Karpas-422 (cell line): ENCODE data around the gene KCNIP1. TPM values are rescaled to one million over a fixed set of nuclear protein-coding genes. Genes with fewer than 3 reads are reported as not detected.

ENCODE experiments used
- DNase-seq: peaks from one replicate; pipeline ENCODE4 v3.0.0-alpha.2; 2015
- H2AFZ ChIP-seq: fragments of 200-600 bp; sonication (generic); 2 replicates; pipeline ENCODE4 v1.6.1; 2014; ENCODE audit warnings: antibody characterized with exemption, low read length, mixed read lengths
- H3K27ac ChIP-seq: fragments of 200-600 bp; sonication (generic); 2 replicates; pipeline ENCODE4 v1.5.1; 2014; ENCODE audit warnings: mild to moderate bottlenecking, low read length, moderate library complexity
- H3K27me3 ChIP-seq: fragments of 200-600 bp; sonication (generic); 2 replicates; pipeline ENCODE4 v1.6.1; 2014; ENCODE audit warnings: low read length, mixed read lengths
- H3K36me3 ChIP-seq: fragments of 200-600 bp; sonication (generic); 2 replicates; pipeline ENCODE4 v1.6.1; 2014; ENCODE audit warnings: low read length, mixed read lengths; ENCODE audit not compliant: insufficient read depth
- H3K4me1 ChIP-seq: fragments of 200-600 bp; sonication (generic); 2 replicates; pipeline ENCODE4 v1.6.1; 2014; ENCODE audit warnings: mild to moderate bottlenecking, low read length, mixed read lengths
- H3K4me2 ChIP-seq: fragments of 200-600 bp; sonication (generic); 2 replicates; pipeline ENCODE4 v1.6.1; 2014; ENCODE audit warnings: low read length, low read depth, mild to moderate bottlenecking; ENCODE audit not compliant: poor library complexity, severe bottlenecking
- H3K4me3 ChIP-seq: fragments of 200-600 bp; sonication (generic); 2 replicates; pipeline ENCODE4 v1.5.1; 2014; ENCODE audit warnings: mild to moderate bottlenecking, antibody characterized with exemption, low read length, mixed read lengths
- H3K79me2 ChIP-seq: fragments of 200-600 bp; sonication (generic); 2 replicates; pipeline ENCODE4 v1.6.1; 2014; ENCODE audit warnings: mild to moderate bottlenecking, low read length, mixed read lengths
- H3K9ac ChIP-seq: fragments of 200-600 bp; sonication (generic); 2 replicates; pipeline ENCODE4 v1.6.0; 2014; ENCODE audit warnings: low read length
- H3K9me2 ChIP-seq: fragments of 200-600 bp; sonication (generic), shearing (Covaris generic); replicated peaks from 2 replicates; pipeline ENCODE4 v1.6.0; 2014; ENCODE audit warnings: mild to moderate bottlenecking, low read length, moderate library complexity; ENCODE audit not compliant: insufficient read depth
- H3K9me3 ChIP-seq: fragments of 300-700, 200-600 bp; sonication (generic); 2 replicates; pipeline ENCODE4 v1.6.1; 2014; ENCODE audit warnings: low read length, mixed read lengths
- H4K20me1 ChIP-seq: fragments of 200-600 bp; sonication (generic); 2 replicates; pipeline ENCODE4 v1.6.1; 2014; ENCODE audit warnings: mild to moderate bottlenecking, antibody characterized with exemption, low read length, low read depth; ENCODE audit not compliant: insufficient read depth
- total RNA-seq: library from RNA; depleted of rRNA; stranded (reverse); fragments of >200 nt; shearing (Covaris generic); gene quantifications from 2 replicates; pipeline ENCODE4 v1.2.3, GENCODE V29; 2014; ENCODE audit warnings: low replicate concordance

Gene KCNIP1
- total RNA-seq, 1 experiment from 2014 or later, result not detected

GRCh38 chr5:170525470-170526211 is 21.8 kb downstream of the KCNIP1 start:
- Histone ChIP-seq H3K9me3 (no peaks in the 10 kb centered on the region), H3K9me2 (no peaks in the 10 kb centered on the region), H3K27me3 (no peaks in the 10 kb centered on the region), H3K9ac (no peak overlapping the region), H3K27ac (no peak overlapping the region), H3K79me2 (no peaks in the 10 kb centered on the region), H2AFZ (no peak overlapping the region), H4K20me1 (no peaks in the 10 kb centered on the region), H3K4me2 (no peak overlapping the region), H3K4me1 (peaks cover 13% of the 10 kb centered on the region), H3K36me3 (no peaks in the 10 kb centered on the region), H3K4me3 (no peak overlapping the region)
- DNase-seq, result no peak

- Histone ChIP-seq H3K27me3 (no peaks in the 10 kb centered on the region), H3K27ac (no peak overlapping the region), H3K79me2 (no peaks in the 10 kb centered on the region), H3K9ac (no peak overlapping the region), H3K4me3 (no peak overlapping the region), H3K9me2 (no peaks in the 10 kb centered on the region), H3K36me3 (no peaks in the 10 kb centered on the region), H3K4me1 (no peaks in the 10 kb centered on the region), H3K4me2 (no peak overlapping the region), H2AFZ (no peak overlapping the region), H3K9me3 (no peaks in the 10 kb centered on the region), H4K20me1 (no peaks in the 10 kb centered on the region)
- DNase-seq, result no peak
These were observed 24.2 kb downstream of the KCNIP1 start for GRCh38 chr5:170527991-170528390.

GRCh38 chr5:170528976-170529375 is 25.2 kb downstream of the KCNIP1 start:
- no peaks in the 10 kb centered on the region for H4K20me1 ChIP-seq
- no peaks in the 10 kb centered on the region for H3K9me2 ChIP-seq
- H3K27ac ChIP-seq, result no peak overlapping the region
- no peak overlapping the region for H3K9ac ChIP-seq
- no peaks in the 10 kb centered on the region for H3K27me3 ChIP-seq
- no peak overlapping the region for H2AFZ ChIP-seq
- no peaks in the 10 kb centered on the region for H3K9me3 ChIP-seq
- H3K4me3 ChIP-seq, result no peak overlapping the region
- H3K36me3 ChIP-seq, result no peaks in the 10 kb centered on the region
- DNase-seq, result no peak
- no peaks in the 10 kb centered on the region for H3K79me2 ChIP-seq
- no peak overlapping the region for H3K4me2 ChIP-seq
- H3K4me1 ChIP-seq, result peaks cover 4% of the 10 kb centered on the region

DNA sequence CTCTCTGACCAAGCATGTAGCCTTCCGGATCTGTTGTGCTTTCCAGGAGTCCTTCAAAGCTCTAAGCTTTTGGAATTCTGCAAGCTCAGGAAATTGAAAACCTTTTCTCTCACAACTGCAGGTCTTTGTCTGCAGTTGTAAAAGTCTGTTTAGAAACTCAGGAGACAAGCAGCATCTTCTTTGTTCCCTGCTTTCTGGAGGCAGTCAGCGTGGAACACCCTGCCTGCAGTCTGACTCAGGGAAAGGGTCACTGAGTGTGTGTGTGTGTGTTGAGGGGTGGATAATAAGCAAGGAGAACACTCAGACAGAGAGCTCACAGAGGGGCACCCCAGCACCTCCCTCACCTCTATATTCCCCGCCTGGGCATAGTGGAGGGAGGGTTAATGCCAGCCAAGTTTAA is 29.1 kb downstream of the KCNIP1 start:
- H3K36me3 ChIP-seq, result no peaks in the 10 kb centered on the region
- no peaks in the 10 kb centered on the region for H4K20me1 ChIP-seq
- no peaks in the 10 kb centered on the region for H3K27me3 ChIP-seq
- peaks cover 17% of the 10 kb centered on the region for H3K4me1 ChIP-seq
- no peak overlapping the region for H3K27ac ChIP-seq
- H2AFZ ChIP-seq, result no peak overlapping the region
- H3K9ac ChIP-seq, result no peak overlapping the region
- no peaks in the 10 kb centered on the region for H3K9me3 ChIP-seq
- H3K9me2 ChIP-seq, result no peaks in the 10 kb centered on the region
- no peak overlapping the region for H3K4me3 ChIP-seq
- H3K79me2 ChIP-seq, result no peaks in the 10 kb centered on the region
- no peak for DNase-seq
- H3K4me2 ChIP-seq, result no peak overlapping the region

DNA sequence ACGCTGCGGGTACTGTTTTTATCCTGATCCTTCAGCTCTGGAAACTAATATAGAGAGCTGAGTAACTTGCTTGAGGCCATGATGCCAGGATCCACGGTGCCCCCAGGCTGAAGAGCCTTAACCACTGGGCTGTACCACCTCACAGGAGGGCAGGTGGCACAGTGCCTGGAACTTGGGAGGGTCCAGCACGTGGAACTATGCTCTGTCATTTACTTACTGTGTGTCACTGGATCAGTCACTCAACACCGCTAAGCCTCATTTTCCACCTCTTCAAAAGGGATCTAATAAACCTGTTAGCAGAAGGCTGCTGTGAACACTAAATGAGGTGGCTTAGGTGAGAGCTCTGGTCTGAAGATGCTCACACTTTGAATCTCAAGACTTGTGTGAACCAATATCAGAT is 29.6 kb downstream of the KCNIP1 start:
- Histone ChIP-seq H4K20me1 (no peaks in the 10 kb centered on the region), H3K4me2 (no peak overlapping the region), H3K27ac (no peak overlapping the region), H3K36me3 (no peaks in the 10 kb centered on the region), H3K9me3 (no peaks in the 10 kb centered on the region), H3K4me1 (peaks cover 19% of the 10 kb centered on the region), H3K79me2 (no peaks in the 10 kb centered on the region), H3K9ac (no peak overlapping the region), H2AFZ (no peak overlapping the region), H3K27me3 (no peaks in the 10 kb centered on the region), H3K4me3 (no peak overlapping the region), H3K9me2 (no peaks in the 10 kb centered on the region)
- no peak for DNase-seq

GRCh38 chr5:170534177-170534576 is 30.4 kb downstream of the KCNIP1 start:
- Histone ChIP-seq H3K4me1 (peaks cover 27% of the 10 kb centered on the region), H3K4me3 (no peak overlapping the region), H4K20me1 (no peaks in the 10 kb centered on the region), H2AFZ (no peak overlapping the region), H3K4me2 (no peak overlapping the region), H3K27ac (no peak overlapping the region), H3K36me3 (no peaks in the 10 kb centered on the region), H3K9me3 (no peaks in the 10 kb centered on the region), H3K27me3 (no peaks in the 10 kb centered on the region), H3K79me2 (no peaks in the 10 kb centered on the region), H3K9ac (no peak overlapping the region), H3K9me2 (no peaks in the 10 kb centered on the region)
- DNase-seq, result peak; percentile 58

- Histone ChIP-seq H3K9ac (no peak overlapping the region), H3K27me3 (no peaks in the 10 kb centered on the region), H3K79me2 (no peaks in the 10 kb centered on the region), H4K20me1 (no peaks in the 10 kb centered on the region), H3K9me2 (no peaks in the 10 kb centered on the region), H3K4me1 (peaks cover 29% of the 10 kb centered on the region), H3K27ac (no peak overlapping the region), H3K9me3 (no peaks in the 10 kb centered on the region), H3K36me3 (no peaks in the 10 kb centered on the region), H3K4me2 (no peak overlapping the region), H2AFZ (no peak overlapping the region), H3K4me3 (no peak overlapping the region)
- DNase-seq, result no peak
These were observed 31.1 kb downstream of the KCNIP1 start for GRCh38 chr5:170534941-170535340.

DNA sequence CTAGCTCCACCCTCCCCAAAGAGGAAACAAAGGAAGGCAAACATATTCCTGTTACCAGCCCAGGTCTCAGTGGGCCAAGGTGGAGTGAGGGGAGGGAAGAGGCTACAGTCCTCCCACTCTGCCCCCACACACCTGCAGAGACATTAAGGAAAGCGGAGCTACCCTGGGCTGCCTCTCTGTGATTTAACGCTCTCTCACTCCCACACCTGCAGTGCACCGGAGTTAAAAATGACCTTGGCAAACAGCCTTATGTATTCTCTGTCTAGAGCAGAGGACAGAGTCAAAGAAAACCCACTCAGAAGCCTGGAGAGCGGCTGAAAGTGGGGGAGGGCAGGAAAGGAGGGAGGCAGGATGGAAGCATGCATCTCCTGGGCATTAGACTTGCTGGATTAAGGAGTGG is 32.7 kb downstream of the KCNIP1 start:
- no peak for DNase-seq
- Histone ChIP-seq H3K9ac (no peak overlapping the region; the same call in 1 of the 2 replicates), H2AFZ (no peak overlapping the region), H3K36me3 (no peaks in the 10 kb centered on the region), H3K4me3 (no peak overlapping the region), H3K4me2 (peak overlapping the region; percentile 23), H3K4me1 (peaks cover 29% of the 10 kb centered on the region), H3K9me2 (no peaks in the 10 kb centered on the region), H3K27me3 (no peaks in the 10 kb centered on the region), H3K9me3 (no peaks in the 10 kb centered on the region), H3K27ac (no peak overlapping the region), H4K20me1 (no peaks in the 10 kb centered on the region), H3K79me2 (no peaks in the 10 kb centered on the region)
